HG02588 (cell line): ENCODE results near the gene SYT17.

Experiments
- ATAC-seq: cut with Tn5 transposase; IDR thresholded peaks from one replicate; pipeline ENCODE4 v1.9.1; 2021; ENCODE audit warnings: mild to moderate bottlenecking, moderate library complexity; ENCODE audit not compliant: unreplicated experiment

The SYT17 gene

DNA sequence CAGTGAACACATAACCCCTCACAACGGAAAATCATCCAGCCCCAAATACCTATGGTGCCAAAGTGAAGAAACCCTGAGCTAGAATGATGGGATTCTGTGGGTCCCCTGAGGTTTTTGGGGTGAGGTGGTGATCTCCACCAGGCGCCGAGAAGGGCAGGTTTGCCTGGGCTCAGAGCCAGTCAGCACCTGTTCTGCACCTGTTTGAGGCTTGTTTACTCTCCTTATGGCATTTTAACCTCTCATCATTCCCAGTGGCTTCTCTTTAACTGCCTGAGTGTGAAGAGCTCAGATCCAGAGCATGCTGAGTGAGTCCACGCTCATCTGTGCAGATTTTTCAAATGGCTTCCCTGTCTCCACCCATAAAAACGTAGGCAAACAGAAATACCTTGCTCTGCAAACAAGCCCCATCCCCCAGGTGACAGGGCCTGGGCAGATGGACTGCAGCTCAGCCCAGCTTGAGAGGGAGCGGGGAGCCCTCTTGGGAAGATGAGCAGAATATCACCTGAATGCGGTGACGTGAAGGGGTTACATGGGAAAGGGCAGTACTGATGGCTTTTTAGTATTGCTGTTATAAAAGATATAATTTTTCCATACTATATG, 77.4 kb downstream of the SYT17 start:
- no peak for ATAC-seq

- no peak for ATAC-seq
Measured at GRCh38 chr16:19252904-19253303, 84.9 kb downstream of the SYT17 start.

- no peak for ATAC-seq
Measured at GRCh38 chr16:19254611-19255010, 86.6 kb downstream of the SYT17 start.

- ATAC-seq = no peak
Measured at GRCh38 chr16:19264123-19264673, 96.2 kb downstream of the SYT17 start.

- no peak for ATAC-seq
Measured at GRCh38 chr16:19265380-19265930, 97.4 kb downstream of the SYT17 start.

- ATAC-seq = no peak
Measured at GRCh38 chr16:19266774-19267173, 98.7 kb downstream of the SYT17 start.

DNA sequence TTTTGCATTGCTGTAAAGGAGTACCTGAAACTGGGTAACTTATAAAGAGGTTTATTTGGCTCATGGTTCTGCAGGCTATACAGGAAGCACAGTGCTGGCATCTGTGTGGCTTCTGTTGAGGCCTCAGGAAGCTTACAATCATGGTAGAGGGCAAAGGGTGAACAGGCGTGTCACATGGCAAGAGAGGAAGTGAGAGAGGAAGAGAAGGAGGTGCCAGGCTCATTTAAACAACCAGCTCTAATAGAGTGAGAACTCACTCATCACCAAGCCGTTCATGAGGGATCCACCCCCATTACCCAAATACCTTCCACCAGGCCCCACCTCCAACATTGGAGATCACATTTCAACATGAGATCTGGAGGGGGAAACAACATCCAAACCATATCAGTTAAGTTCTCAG, 101.1 kb downstream of the SYT17 start:
- no peak for ATAC-seq

- ATAC-seq = no peak
Measured at GRCh38 chr16:19274165-19274797, 106.2 kb downstream of the SYT17 start.

DNA sequence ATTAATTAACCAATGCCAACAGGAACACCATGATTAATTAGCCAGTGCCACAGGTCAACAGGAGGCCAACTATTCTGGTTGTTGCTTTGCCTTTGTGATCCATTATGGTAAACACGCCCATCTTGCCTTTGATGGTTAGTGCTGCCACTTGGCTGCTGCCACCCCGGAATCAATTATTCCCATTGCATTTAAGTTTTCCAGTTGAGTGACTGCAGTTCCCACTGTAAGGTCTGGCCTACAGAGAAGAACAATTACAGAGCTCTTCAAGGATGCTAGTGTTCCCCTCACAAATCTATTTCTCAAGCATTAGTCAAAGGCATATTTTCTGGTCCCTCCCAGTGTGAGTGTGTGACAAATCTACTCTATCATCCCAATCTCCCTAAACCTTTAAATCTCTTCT, 110.4 kb downstream of the SYT17 start:
- no peak for ATAC-seq

DNA sequence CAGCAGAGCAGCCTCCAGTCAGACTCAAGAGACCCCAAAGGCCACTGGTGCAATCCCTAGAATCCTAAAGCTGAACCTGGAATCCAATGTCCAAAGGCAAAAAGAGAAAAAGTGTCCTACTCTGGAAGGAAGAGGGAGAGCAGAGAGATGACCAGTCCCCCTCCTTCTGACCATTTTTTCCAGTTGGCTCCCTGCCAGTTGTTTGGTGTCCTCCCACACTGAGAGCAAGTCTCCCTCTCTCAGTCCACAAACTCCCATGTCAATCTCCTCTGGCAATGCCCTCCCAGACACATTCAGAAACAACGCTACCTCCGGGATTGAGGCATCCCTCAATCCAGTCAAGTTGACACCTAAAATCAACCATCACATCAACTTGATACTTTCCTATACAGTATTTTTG, 113.2 kb downstream of the SYT17 start:
- no peak for ATAC-seq

- ATAC-seq = no peak
Measured at GRCh38 chr16:19282101-19282500, 114.1 kb downstream of the SYT17 start.

DNA sequence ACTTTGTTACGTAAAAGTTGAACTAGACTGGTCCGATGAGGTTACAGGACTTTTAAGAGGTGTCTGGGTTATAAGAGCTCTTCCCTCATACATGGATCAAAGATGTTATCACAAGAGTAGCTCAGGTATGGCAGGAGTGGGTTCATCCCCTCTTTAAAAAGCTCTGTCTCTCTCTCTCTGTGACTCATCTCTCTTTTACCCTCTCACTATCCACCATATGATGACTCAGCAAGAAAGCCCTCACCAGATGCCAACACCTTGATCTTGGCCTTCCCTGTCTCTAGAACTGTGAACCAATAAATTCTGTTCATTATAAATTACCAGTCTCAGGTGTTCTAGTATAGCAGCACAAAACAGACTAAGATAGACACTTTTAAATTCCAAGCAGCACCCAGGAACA, 115.6 kb downstream of the SYT17 start:
- ATAC-seq = no peak

DNA sequence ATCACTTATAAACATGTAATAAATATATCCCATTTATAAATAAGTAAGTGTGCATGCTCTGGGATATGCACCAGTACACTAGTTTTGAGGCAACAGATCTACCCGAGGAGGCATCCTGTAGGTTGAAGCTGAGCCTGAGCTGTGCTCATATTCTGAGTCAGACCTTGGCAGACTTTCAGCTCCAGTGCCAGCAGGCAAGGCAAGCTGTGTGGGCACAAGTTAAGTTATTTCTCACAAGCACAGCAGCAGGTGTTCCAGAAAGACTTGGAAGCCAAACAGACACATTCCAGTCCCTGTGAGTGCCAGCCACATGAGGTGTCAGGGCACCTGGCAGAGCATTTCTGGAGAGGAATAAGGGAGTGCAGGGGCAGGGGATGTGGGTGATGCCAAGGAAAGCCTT, 116.2 kb downstream of the SYT17 start:
- no peak for ATAC-seq

DNA sequence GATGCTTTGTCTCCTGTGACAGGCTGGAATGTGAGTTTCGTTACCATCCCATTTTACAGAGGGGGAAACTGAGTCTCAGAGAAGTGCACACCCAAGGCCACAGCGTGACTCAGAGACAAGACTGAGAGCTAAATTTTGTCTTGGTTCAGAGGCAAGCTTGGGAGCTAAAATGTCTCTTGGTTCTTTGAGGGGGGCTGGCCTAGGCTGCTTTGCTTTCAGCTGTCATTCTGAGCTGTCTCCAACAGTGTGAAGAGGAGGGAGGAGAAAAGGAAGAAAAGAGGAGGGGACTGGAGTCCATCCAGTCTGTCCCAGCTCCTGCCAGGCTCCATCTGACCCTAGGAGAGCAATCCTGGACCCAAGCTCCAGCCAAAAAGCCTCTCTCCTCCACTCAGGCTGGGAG, 117.4 kb downstream of the SYT17 start, which contains the start of gene CLEC19A:
CLEC19A (plus strand) TSS at position 301 of the 400 bp plus-strand sequence. CDS start 121 bp downstream, outside the sequence.
- no peak for ATAC-seq

GRCh38 chr16:19286827-19287226, 118.8 kb downstream of the SYT17 start:
- ATAC-seq = no peak

GRCh38 chr16:19287241-19287640, 119.2 kb downstream of the SYT17 start:
- no peak for ATAC-seq

DNA sequence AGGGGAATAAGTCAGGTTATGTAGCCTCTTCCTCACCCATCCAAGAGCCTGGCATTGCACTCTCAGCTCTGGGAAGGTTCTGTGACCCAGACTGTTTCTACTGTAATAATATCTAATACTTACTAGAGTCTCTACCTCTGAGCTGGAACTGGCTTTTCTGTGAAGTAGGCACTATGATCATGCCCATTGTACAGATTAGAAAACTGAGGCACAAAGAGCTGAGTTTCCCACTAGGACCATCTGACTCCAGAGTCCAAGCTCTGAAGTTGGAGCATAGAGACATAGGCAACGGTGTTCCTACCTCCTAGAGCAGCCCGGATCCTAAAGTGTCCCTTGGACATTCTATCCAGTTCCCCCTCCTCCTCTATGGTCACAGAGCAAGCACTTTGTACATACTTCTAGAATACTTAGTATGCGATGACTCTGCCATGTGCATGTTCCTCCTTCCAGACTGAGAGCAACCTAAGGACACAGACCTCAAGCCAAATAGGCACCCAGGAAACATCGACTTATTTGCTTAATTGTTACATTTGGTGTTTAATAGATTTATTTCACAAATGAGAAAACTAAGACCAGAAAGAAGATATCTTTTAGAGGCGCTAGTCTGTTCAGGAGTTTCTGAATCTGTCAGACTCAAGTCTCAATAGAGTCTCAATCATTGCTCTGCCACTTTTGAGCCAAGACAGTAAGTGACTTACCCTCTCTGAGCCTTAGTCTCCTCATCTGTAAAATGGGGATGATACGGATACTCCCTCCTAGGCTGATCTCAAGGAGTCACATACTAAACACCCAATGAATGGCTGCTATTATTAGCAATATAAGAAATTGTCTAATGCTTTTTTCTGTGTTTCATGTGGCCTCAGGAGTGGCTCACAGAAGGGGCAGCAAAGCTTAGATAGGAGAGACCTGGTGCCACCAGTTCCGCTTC, 121.1 kb downstream of the SYT17 start:
- no peak for ATAC-seq

DNA sequence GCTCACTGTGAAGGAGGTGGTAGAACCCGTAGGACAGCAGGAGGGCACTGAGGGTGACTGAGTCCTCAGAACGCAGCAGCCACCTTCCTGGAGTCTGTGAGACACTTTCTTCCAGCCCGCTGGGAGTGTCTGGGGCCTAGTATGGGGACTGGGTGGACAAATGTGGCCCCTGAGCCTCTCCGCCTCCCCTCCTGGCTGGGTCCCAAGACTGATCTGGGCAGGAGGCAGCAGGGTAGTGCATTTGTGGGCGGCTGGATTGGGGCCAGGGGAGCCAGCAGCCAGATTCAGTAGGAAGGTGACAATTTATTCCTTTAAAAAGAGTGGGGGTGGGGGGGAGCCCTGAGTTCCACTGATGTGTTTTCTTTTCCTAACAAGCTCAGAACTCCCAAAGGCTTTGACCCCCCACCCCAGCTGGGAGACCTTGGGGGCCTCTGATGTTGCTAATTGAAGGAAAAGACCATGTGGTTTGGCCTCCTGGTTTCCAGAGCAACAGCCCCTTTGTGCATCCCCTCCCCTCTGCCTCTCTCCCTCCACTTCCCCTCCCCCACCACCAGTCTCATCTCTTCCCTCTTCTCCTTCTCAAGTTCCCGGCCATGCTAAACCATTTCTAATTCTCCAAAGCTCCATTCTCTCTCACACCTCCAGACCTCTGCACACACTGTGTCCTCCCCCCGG, 121.9 kb downstream of the SYT17 start:
- ATAC-seq = no peak

GRCh38 chr16:19290860-19291259, 122.8 kb downstream of the SYT17 start:
- ATAC-seq = no peak

GRCh38 chr16:19291475-19291874, 123.4 kb downstream of the SYT17 start:
- no peak for ATAC-seq

GRCh38 chr16:19292186-19292585, 124.1 kb downstream of the SYT17 start:
- ATAC-seq = no peak
